ENCODE data around the gene TENM3.

DNA sequence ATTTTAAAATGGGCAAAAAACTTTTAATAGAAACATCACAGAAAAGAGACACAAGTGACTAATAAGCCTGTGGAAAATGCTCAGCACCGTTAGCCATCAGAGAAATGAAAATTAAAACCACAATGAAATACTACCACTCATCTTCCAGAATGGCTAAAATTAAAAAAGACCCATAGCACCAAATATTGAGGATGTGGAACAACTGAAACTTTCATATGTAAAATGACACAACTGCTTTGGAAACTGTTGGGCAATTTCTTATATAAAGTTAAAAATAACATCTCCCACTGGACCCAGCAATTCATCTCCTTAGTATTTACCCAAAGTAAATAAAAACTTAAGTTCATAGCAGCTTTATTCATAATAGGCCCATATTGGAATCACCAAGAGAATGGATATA, 94.2 kb downstream of the TENM3 start:
- TF ChIP-seq, protein P1, sequence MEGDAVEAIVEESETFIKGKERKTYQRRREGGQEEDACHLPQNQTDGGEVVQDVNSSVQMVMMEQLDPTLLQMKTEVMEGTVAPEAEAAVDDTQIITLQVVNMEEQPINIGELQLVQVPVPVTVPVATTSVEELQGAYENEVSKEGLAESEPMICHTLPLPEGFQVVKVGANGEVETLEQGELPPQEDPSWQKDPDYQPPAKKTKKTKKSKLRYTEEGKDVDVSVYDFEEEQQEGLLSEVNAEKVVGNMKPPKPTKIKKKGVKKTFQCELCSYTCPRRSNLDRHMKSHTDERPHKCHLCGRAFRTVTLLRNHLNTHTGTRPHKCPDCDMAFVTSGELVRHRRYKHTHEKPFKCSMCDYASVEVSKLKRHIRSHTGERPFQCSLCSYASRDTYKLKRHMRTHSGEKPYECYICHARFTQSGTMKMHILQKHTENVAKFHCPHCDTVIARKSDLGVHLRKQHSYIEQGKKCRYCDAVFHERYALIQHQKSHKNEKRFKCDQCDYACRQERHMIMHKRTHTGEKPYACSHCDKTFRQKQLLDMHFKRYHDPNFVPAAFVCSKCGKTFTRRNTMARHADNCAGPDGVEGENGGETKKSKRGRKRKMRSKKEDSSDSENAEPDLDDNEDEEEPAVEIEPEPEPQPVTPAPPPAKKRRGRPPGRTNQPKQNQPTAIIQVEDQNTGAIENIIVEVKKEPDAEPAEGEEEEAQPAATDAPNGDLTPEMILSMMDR (conservative IDR thresholded peaks at IDR 0.05; ENCODE audit: low read length): no peak
- TF ChIP-seq EZH2phosphoT487 (IDR thresholded peaks at IDR 0.05; ENCODE audit: borderline replicate concordance, low read depth, low read length): no peak

Data from OCI-LY7 (cell line).